Spinal cord (tissue), 10 donors: ENCODE measurements around the gene PEX26. TPM values are rescaled to one million over a fixed set of nuclear protein-coding genes. Genes with fewer than 3 reads are reported as not detected.

Experiments used
- DNase-seq, 6 donors: peaks; one replicate each; pipeline versions ENCODE4 v3.0.0 to v3.0.0-alpha.2; 2013 to 2015; ENCODE audit warnings: low spot score in 6 of 6, low read depth in 4 of 6
- H3K27ac ChIP-seq: one replicate; pipeline ENCODE4 v1.5.1; 2013; ENCODE audit warnings: low read depth, low read length, control low read depth
- H3K27me3 ChIP-seq: one replicate; pipeline ENCODE4 v1.6.1; 2013; ENCODE audit warnings: low read length; ENCODE audit not compliant: control insufficient read depth, insufficient read depth
- H3K36me3 ChIP-seq: one replicate; pipeline ENCODE4 v1.6.1; 2013; ENCODE audit warnings: low read length; ENCODE audit not compliant: control insufficient read depth, insufficient read depth
- H3K4me1 ChIP-seq: one replicate; pipeline ENCODE4 v1.6.1; 2013; ENCODE audit warnings: low read length; ENCODE audit not compliant: control insufficient read depth, insufficient read depth
- H3K4me3 ChIP-seq: one replicate; pipeline ENCODE4 v1.5.1; 2013; ENCODE audit warnings: low read depth, low read length, control low read depth
- H3K9me3 ChIP-seq: one replicate; pipeline ENCODE4 v1.6.1; 2013; ENCODE audit warnings: low read length; ENCODE audit not compliant: control insufficient read depth, insufficient read depth
- WGBS: methylation state at CpG from one replicate; pipeline ENCODE4 v1.1.5; 2013; ENCODE audit warnings: missing lambda C conversion rate; ENCODE audit not compliant: insufficient coverage; 5-methylcytosine and 5-hydroxymethylcytosine counted together
- polyA plus RNA-seq, 2 donors: library from polyadenylated mRNA; unstranded; fragments of 120-200 nt; gene quantifications; one replicate each; pipeline ENCODE4 v1.2.1, GENCODE V29; 2013; ENCODE audit not compliant: insufficient read length in 2 of 2
- total RNA-seq, 2 donors: library from RNA; depleted of rRNA in 1 of 2; stranded (reverse); fragments of 120-200 nt in 1 of 2; fragments of >200 nt in 1 of 2; gene quantifications; one replicate each; pipeline versions ENCODE4 v1.2.3 to v1.2.4, GENCODE V29; 2013 to 2014
- donor health status: healthy.

PEX26 gene
- total and polyA plus RNA-seq, 4 donors, result 18.2 to 58.8 (median 31.2) TPM

DNA sequence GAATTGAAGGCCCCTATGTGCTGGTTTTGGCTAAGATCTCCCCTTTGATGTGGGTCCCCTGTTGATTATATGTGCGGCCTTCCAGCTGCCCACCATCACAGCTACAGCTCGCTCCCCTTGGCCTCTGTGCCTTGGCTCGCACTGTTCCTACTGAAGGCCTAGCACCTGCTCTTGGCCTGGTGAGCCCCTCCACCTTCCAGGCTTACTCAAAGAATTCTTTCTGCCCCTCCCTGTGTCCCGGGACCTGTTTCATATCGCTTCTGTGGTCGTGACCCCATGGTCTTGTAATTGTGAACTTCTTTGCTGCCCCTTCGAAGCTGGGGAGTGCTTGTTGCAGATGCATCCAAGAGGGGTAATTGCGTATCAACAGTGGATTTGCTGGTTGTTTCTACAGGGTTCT lies 12.5 kb downstream of the PEX26 start:
- Histone ChIP-seq H3K9me3 (no peaks in the 10 kb centered on the region), H3K4me3 (no peak overlapping the region), H3K36me3 (peaks cover 53% of the 10 kb centered on the region), H3K27me3 (no peaks in the 10 kb centered on the region), H3K4me1 (no peaks in the 10 kb centered on the region), H3K27ac (no peak overlapping the region)
- no peak for DNase-seq
- 92% methylated on average over 8 of the region's 8 CpGs for WGBS

DNA sequence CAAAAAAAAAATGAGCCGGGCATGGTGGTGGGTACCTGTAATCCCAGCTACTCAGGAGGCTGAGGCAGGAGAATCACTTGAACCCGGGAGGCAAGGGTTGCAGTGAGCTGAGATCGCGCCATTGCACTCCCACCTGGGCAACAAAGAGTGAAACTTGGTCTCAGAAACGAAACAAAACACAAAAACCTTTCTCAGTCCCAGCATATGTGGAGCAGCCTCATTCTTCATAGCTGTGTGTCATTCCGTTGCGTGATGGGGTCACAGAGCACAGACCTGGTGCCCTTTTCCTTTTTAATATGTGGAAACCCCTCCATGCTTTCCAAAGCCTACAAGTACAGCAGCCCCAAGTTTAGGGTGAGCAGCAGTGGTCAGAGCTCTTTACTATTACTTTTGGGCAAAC lies 13.7 kb downstream of the PEX26 start:
- H3K9me3 ChIP-seq, result no peaks in the 10 kb centered on the region
- no peaks in the 10 kb centered on the region for H3K27me3 ChIP-seq
- no peak overlapping the region for H3K4me3 ChIP-seq
- 77% methylated on average over 6 of the region's 7 CpGs for WGBS
- H3K36me3 ChIP-seq, result peaks cover 44% of the 10 kb centered on the region
- no peak overlapping the region for H3K27ac ChIP-seq
- no peaks in the 10 kb centered on the region for H3K4me1 ChIP-seq
- DNase-seq, result no peak

DNA sequence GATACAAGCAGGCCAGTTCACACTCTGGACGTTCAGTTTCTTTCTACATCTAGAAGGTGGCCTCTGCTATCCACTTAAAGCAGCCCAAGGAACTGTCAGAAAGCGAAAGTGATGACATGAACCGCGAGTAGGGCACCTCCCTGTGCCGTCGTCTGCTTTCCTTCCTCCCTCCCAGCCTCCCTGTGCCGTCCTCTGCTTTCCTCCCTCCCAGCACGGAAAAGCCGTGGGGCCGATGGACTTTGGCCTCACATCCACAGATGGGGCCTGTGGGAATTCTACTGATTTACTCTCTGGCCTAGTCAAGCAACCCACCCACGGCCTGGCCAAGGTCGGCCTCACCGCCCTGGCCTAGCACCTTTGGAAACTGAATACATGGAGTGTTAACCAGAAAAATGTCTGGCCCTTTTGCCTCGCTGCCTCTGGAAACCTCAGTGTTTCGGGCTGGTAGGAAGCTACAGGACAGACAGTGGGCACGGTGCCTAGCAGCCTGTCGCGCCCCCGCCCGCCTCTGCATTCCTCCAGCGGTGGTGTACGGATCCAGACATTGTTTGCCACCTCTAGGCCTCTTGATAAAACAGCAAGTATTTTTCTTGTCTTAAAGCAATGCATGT lies 14.2 kb downstream of the PEX26 start:
- Histone ChIP-seq H3K27ac (no peak overlapping the region), H3K9me3 (no peaks in the 10 kb centered on the region), H3K36me3 (peaks cover 41% of the 10 kb centered on the region), H3K4me1 (no peaks in the 10 kb centered on the region), H3K27me3 (no peaks in the 10 kb centered on the region), H3K4me3 (no peak overlapping the region)
- WGBS, result 78% methylated on average over 20 of the region's 22 CpGs
- no peak for DNase-seq

DNA sequence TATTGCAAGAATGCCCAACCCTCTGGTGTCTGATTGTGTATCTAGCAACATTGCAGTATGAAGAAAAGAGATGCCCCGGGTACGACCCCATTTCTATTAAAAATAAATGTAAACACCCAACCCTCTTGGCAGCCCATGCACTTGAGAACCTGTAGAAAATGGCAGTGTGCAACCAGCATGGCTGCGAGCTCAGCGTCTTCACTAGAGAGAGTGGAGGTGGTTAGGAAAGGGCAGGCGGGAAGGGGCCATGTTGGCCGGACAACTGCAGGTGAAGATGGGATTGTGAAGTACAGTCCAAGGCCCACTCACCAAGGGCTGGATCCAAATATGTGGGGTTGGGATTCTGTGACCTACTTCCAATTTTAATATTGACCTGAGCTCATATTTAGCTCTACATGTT lies 15.9 kb downstream of the PEX26 start:
- no peak overlapping the region for H3K27ac ChIP-seq

DNA sequence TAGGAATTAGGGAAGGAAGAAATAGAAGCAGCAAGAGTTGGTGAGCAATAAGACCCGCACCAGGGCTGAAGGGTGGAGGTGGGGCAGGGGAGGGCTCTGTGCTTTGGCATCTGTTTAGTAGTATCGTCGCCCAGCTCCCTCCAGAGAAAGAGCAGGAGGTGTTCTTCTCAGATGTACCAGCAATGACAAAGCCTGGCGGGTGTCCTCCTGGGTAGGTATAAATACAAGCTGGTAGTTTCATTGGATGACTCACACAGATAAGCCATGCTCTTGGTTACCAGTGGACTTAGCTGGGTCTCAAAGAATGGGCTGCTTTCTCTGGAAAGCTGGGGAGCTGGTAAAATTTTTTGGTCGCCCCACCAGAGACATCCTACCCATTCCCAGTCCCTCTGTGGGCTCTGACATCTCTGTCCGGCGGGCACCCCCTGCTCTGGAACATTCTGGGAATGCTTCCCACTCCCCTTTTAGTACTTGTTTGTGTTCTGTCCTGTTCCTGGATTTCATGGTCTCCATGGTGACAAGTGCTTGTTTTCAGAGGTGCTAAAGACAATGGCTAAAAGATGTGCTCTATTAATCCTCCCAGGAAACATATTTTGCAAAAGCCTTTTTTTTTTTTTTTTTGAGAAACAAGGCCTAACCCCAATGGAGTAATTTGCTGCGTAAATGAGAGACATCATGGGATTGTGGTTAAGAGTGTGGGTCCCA lies 17.5 kb downstream of the PEX26 start:
- Histone ChIP-seq H3K27ac (no peak overlapping the region), H3K27me3 (no peaks in the 10 kb centered on the region), H3K4me1 (no peaks in the 10 kb centered on the region), H3K4me3 (no peak overlapping the region), H3K9me3 (no peaks in the 10 kb centered on the region), H3K36me3 (peaks cover 13% of the 10 kb centered on the region)
- no peak for DNase-seq
- WGBS, result 91% methylated on average over 6 of the region's 8 CpGs

More for the DNA sequence above, 15.9 kb downstream of the PEX26 start:
- Histone ChIP-seq H3K36me3 (peaks cover 27% of the 10 kb centered on the region), H3K4me1 (no peaks in the 10 kb centered on the region), H3K27me3 (no peaks in the 10 kb centered on the region), H3K9me3 (no peaks in the 10 kb centered on the region), H3K4me3 (no peak overlapping the region)
- DNase-seq, result no peak
- WGBS, result 94% methylated on average over 2 of the region's 6 CpGs

DNA sequence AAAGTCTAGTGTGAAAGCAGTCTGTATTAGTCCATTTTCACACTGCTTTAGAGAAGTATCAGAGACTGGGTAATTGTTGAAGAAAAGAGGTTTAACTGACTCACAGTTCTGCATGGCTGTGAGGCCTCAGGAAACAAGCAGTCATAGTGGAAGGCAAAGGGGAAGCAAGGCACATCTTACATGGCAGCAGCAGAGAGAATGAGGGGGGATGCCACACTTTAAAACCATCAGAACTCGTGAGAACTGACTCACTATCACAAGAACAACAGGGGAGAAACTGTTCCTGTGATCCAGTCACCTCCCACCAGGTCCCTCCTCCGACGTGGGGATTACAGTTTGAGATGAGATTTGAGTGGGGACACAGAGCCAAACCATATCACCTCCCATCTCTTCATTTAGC lies 19.0 kb downstream of the PEX26 start:
- WGBS, result no CpG with 5 or more reads among the region's 3 CpGs
- H3K27me3 ChIP-seq, result no peaks in the 10 kb centered on the region

DNA sequence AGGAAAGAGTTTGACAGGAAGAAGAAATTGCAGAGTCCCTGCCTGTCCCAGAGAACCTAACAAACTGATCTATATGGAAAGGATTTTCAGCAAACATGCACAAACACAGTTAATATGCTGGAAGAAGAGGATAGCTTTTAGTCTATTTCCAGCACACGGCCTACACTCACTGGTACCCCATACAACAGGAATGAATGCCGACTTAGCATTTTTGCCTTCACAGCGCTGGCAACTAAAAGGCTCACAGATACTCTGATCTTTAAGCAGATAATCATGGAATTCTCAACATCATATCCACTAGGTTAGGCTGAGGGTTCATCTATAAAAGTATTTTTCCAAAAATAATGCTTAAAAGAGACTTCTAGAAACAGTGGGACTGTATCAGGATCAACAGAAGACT lies 23.0 kb downstream of the PEX26 start:
- Histone ChIP-seq H3K36me3 (peaks cover 8% of the 10 kb centered on the region), H3K9me3 (no peaks in the 10 kb centered on the region), H3K4me1 (no peaks in the 10 kb centered on the region), H3K4me3 (no peak overlapping the region), H3K27ac (no peak overlapping the region), H3K27me3 (no peaks in the 10 kb centered on the region)
- DNase-seq, result no peak
- no CpG with 5 or more reads among the region's 3 CpGs for WGBS

More for the DNA sequence above, 19.0 kb downstream of the PEX26 start:
- Histone ChIP-seq H3K36me3 (peaks cover 7% of the 10 kb centered on the region), H3K9me3 (no peaks in the 10 kb centered on the region), H3K4me1 (no peaks in the 10 kb centered on the region), H3K4me3 (no peak overlapping the region), H3K27ac (no peak overlapping the region)
- no peak for DNase-seq

DNA sequence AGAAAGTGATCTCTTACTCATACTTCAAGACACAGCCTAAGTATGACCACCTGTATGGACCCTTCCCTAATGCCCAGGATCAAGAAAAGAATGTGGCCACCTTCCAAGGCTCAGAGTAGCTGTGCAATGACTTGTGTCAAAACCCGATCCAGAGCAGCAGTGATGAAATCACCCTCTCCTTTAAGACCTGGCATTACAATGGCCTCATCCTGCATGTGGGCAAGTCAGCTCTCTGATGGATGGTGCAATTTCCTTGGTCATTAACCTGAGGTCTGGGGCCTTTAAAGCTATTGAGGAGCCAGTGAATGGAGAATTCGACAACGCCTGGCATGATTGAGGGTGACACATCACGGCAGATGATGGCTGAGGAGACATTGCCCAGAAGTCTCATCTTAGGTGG lies 23.7 kb downstream of the PEX26 start:
- no peaks in the 10 kb centered on the region for H3K9me3 ChIP-seq
- no peak overlapping the region for H3K27ac ChIP-seq
- 69% methylated on average over 4 of the region's 4 CpGs for WGBS
- no peak for DNase-seq
- peaks cover 8% of the 10 kb centered on the region for H3K36me3 ChIP-seq
- H3K4me3 ChIP-seq, result no peak overlapping the region
- H3K4me1 ChIP-seq, result no peaks in the 10 kb centered on the region
- no peaks in the 10 kb centered on the region for H3K27me3 ChIP-seq

DNA sequence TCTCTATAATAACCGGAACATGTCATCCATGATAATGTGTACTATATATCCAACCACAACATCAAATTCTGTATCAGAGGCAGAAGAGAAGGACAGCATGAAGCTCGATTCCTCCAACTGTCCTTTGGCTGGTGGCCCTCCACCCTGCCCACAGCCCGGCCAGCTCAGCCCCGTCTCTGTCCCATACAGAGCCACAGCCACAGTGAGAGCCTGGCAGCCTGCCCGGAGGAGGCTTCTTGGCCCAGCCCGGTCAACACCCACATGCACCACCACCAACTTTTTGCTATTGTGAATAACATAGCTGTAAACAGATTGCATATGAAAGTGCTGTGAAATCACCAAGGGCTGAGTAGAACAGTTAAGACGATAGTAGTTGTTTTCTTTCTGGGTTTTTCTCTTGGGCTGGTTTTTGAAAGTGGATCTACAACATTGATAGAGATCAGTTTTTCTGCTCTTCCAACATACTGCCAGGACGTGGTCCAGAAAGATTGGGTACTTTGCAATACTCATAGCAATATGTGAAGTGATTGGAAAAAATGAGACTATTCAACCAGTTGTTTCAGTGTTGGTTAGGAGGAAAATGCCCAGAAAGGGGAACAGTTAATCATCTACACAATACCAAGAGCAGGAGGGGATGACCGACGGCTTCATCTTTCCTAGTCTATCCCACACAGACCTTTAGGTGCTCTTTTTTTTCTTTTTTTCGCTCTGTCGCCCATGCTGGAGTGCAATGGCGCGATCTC lies 25.9 kb downstream of the PEX26 start:
- 95% methylated on average over 7 of the region's 14 CpGs for WGBS
- H3K36me3 ChIP-seq, result peaks cover 6% of the 10 kb centered on the region
- H3K4me1 ChIP-seq, result no peaks in the 10 kb centered on the region
- H3K27me3 ChIP-seq, result no peaks in the 10 kb centered on the region
- H3K4me3 ChIP-seq, result no peak overlapping the region
- H3K27ac ChIP-seq, result no peak overlapping the region
- no peak for DNase-seq
- no peaks in the 10 kb centered on the region for H3K9me3 ChIP-seq
